GM18502 (cell line): Measurements from ENCODE around the gene CCDC63.

ENCODE experiments used
- ATAC-seq: cut with Tn5 transposase; IDR thresholded peaks from one replicate; pipeline ENCODE4 v1.9.1; 2021; ENCODE audit warnings: mild to moderate bottlenecking; ENCODE audit not compliant: unreplicated experiment, poor library complexity

Gene CCDC63

GRCh38 chr12:110919720-110920119, 72.9 kb downstream of the CCDC63 start:
- no peak for ATAC-seq

- ATAC-seq = no peak
These were observed 73.6 kb downstream of the CCDC63 start, which contains the start of gene MYL2 for GRCh38 chr12:110920324-110920910. MYL2 (minus strand) TSS chr12:110920579; CDS start chr12:110920529, 50 bp downstream.

DNA sequence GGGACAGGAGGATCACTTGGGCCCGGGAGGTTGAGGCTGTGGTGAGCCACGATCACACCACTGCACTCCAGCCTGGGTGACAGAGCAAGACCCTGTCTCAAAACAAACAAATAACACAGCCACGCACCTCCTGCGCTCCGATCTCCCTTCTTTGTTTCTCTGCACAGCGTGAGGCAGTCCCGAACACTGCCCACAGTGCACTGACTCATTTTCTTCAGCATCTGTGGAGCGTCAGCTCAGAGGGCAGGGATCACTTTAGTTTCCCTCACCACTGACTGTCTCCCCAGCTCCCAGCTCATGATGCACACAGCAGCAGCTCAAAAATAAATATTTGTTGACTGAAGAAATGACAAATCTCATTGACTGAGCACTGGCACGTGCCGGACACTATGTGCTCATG, 74.5 kb downstream of the CCDC63 start:
- no peak for ATAC-seq

- no peak for ATAC-seq
These were observed 75.9 kb downstream of the CCDC63 start for GRCh38 chr12:110922652-110923051.

DNA sequence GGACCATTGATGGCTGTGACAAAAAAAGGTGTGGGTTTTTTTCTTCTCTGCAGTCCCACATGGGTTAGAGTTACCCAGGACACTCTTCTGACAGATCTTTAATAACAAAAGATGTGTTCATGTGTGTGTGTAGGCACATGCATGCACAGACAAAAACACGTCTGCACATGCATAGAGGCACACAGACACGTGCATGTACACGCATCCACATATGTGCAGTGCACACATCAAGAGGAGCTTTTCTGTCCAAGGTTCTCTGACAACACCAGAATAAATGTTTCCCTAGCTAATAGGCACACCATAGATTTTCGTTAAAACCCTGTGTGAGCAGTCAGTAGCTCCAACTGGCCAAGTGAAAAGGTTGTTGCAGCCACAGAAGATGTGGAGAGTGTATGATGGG, 76.4 kb downstream of the CCDC63 start:
- no peak for ATAC-seq

GRCh38 chr12:110923692-110924334, 77.0 kb downstream of the CCDC63 start:
- no peak for ATAC-seq

DNA sequence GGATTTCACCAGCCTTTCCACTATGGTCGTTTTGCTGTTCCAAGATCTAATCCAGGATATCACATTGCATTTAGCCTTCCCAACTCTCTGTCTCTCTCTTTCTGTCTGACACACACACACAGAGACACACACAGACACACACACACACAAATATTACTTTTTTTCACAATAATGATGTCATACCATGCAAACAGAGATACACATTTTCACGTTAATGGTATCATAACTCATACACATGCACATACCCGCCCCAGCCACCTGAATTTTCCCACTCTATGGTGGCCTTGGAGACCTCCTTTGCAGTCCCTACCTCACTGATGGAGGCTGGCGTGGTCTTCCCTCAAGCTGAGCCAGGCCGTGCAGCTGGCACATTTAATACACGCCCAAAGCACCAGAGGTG, 80.8 kb downstream of the CCDC63 start:
- ATAC-seq = no peak

- ATAC-seq = no peak
These were observed 81.9 kb downstream of the CCDC63 start for GRCh38 chr12:110928700-110929099.

DNA sequence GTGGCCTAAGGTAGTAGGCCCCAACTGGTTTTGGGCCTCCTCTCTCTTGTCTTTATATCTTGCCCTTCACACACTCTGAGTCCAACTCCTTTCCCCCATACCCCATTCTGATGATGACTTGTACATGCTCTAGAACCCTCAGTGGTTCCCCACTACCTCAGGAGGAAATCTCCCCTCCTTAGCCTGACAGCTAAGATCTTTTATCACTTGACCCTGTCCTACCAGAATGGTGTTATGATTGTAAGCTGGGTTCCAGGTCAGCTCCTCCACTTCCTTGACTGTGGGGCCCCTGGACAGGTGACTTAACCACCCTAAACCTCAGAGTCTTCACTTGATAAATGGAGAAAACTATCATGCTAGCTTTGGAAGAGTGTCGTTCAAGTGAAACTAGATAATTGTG, 83.0 kb downstream of the CCDC63 start:
- no peak for ATAC-seq

GRCh38 chr12:110930348-110931314, 83.8 kb downstream of the CCDC63 start:
- ATAC-seq = no peak

DNA sequence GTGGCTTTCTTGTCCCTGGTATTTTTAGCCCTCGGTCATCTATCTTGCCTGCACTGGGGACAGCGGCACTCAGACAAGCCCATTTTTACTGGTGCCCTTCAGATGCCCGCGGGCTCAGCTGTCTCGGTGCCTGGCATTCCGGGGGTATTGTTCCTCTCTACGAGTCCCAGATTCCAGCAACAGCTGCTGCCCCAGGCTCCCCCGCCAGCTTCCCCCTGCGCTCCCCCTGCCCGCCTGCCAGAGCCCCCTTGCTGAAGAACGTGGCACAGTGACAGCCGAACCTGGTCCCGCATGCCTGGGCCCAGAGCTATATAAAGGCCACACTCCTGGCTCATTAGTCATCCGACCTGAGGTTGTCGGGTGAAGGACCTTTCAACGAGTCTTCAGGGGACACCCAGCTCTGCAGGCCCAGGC, 84.5 kb downstream of the CCDC63 start:
- no peak for ATAC-seq

GRCh38 chr12:110932046-110932445, 85.3 kb downstream of the CCDC63 start:
- no peak for ATAC-seq

DNA sequence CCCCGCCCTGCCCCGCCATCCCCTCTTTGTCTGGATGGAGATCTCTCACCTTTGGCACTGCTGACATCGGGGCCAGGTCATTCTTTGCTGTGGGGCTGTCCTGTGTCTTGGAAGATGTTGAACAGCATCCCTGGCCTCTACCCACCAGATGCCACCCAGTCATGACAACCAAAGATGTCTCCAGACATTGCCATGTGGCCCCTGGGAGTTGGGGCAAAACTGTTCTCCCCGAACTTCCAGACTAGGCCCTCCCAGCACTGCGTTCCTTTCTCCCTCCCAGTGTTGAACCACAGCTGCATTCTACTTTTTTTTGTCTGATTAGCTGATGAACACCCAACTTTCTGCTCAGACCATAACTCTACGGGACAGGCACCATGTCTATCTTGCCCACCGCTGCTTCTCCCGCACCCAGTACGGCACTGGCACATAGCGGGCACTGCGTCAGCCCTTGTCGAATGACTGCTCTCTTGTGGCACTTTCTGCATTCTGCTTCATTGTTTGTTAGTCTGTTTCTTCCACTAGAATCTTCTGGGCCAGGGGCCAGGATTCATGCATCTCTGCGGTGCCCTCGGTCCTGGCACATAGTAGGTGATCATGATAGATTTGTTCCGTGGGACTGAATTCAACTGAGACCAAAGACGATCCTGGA, 86.7 kb downstream of the CCDC63 start:
- ATAC-seq = no peak

GRCh38 chr12:110934093-110934852, 87.5 kb downstream of the CCDC63 start:
- ATAC-seq = no peak

DNA sequence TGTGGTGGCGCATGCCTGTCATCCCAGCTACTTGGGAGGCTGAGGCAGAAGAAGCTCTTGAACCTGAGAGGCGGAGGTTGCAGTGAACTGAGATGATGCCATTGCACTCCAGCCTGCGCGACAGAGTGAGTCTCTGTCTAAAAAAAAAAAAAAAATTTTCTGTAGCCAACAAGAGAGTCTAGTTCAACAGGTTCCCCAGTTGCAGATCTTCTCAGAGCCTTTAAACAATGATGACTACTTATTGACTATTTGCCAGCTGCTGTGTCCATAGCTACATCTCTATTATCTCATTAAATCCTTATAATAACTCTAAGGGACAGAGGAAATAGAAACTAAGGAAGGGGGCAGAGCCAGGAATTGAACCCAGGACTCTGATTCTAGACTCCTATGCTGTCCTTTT, 88.8 kb downstream of the CCDC63 start:
- no peak for ATAC-seq

GRCh38 chr12:110936367-110937103, 89.7 kb downstream of the CCDC63 start:
- no peak for ATAC-seq

GRCh38 chr12:110937104-110937641, 90.4 kb downstream of the CCDC63 start:
- no peak for ATAC-seq

- no peak for ATAC-seq
These were observed 93.5 kb downstream of the CCDC63 start for GRCh38 chr12:110940296-110940695.

GRCh38 chr12:110940933-110941332, 94.1 kb downstream of the CCDC63 start:
- no peak for ATAC-seq
